Spinal cord (tissue), 10 donors: ENCODE results near the gene OFD1. TPM values are rescaled to one million over a fixed set of nuclear protein-coding genes. Genes with fewer than 3 reads are reported as not detected.
A peak's percentile ranks its signal among the peaks of the same experiment; 100 is the strongest.

Experiments used
- DNase-seq, 6 donors: peaks; one replicate each; pipeline versions ENCODE4 v3.0.0 to v3.0.0-alpha.2; 2013 to 2015; ENCODE audit warnings: low spot score in 6 of 6, low read depth in 4 of 6
- H3K27ac ChIP-seq: one replicate; pipeline ENCODE4 v1.5.1; 2013; ENCODE audit warnings: low read depth, low read length, control low read depth
- H3K27me3 ChIP-seq: one replicate; pipeline ENCODE4 v1.6.1; 2013; ENCODE audit warnings: low read length; ENCODE audit not compliant: control insufficient read depth, insufficient read depth
- H3K36me3 ChIP-seq: one replicate; pipeline ENCODE4 v1.6.1; 2013; ENCODE audit warnings: low read length; ENCODE audit not compliant: control insufficient read depth, insufficient read depth
- H3K4me1 ChIP-seq: one replicate; pipeline ENCODE4 v1.6.1; 2013; ENCODE audit warnings: low read length; ENCODE audit not compliant: control insufficient read depth, insufficient read depth
- H3K4me3 ChIP-seq: one replicate; pipeline ENCODE4 v1.5.1; 2013; ENCODE audit warnings: low read depth, low read length, control low read depth
- H3K9me3 ChIP-seq: one replicate; pipeline ENCODE4 v1.6.1; 2013; ENCODE audit warnings: low read length; ENCODE audit not compliant: control insufficient read depth, insufficient read depth
- WGBS: methylation state at CpG from one replicate; pipeline ENCODE4 v1.1.5; 2013; ENCODE audit warnings: missing lambda C conversion rate; ENCODE audit not compliant: insufficient coverage; 5-methylcytosine and 5-hydroxymethylcytosine counted together
- long read RNA-seq, 4 donors: transcript quantifications; one replicate each; lab custom pipeline, GENCODE V29; 2026
- polyA plus RNA-seq, 2 donors: library from polyadenylated mRNA; unstranded; fragments of 120-200 nt; gene quantifications; one replicate each; pipeline ENCODE4 v1.2.1, GENCODE V29; 2013; ENCODE audit not compliant: insufficient read length in 2 of 2
- total RNA-seq, 2 donors: library from RNA; depleted of rRNA in 1 of 2; stranded (reverse); fragments of 120-200 nt in 1 of 2; fragments of >200 nt in 1 of 2; gene quantifications; one replicate each; pipeline versions ENCODE4 v1.2.3 to v1.2.4, GENCODE V29; 2013 to 2014
- donor health status: healthy.

The OFD1 gene
- total RNA-seq = 10 to 100 TPM; 20.3 to 30.6 TPM
- 10 to 100 TPM; 28.8 to 29.8 TPM for polyA plus RNA-seq
- long read RNA-seq, donor 1, partial matches to known transcripts = 6 of 9 reads
- long read RNA-seq, donor 1, other reads (novel, unspliced or antisense) = 0 of 9 reads
- long read RNA-seq, donor 2, partial matches to known transcripts = 473 of 511 reads
- long read RNA-seq, donor 2, other reads (novel, unspliced or antisense) = 38 of 511 reads
- long read RNA-seq, donor 3 = 0 reads
- long read RNA-seq, donor 4, full-length matches to known transcripts = 8 of 44 reads
- long read RNA-seq, donor 4, partial matches to known transcripts = 36 of 44 reads
- long read RNA-seq, donor 4, other reads (novel, unspliced or antisense) = 0 of 44 reads

- H3K9me3 ChIP-seq = no peaks in the 10 kb centered on the region
- DNase-seq = peak; percentile 73 to 98 (median 92)
- H3K36me3 ChIP-seq = peaks cover 3% of the 10 kb centered on the region
- peak within 1 kb of the TSS; percentile 87 for H3K27ac ChIP-seq
- peaks cover 7% of the 10 kb centered on the region for H3K27me3 ChIP-seq
- peak within 1 kb of the TSS; percentile 93 for H3K4me3 ChIP-seq
- peaks cover 10% of the 10 kb centered on the region for H3K4me1 ChIP-seq
- under 1% methylated on average over 75 of the region's 75 CpGs for WGBS
Observed at GRCh38 chrX:13734278-13735172, at the start of gene OFD1, which contains the start of gene TRAPPC2. TSS of gene OFD1 (plus strand) at chrX:13734748. CDS start at chrX:13735072, 324 bp downstream. TSS of gene TRAPPC2 (minus strand) at chrX:13734620. CDS start at chrX:13719963, 14,657 bp downstream.

GRCh38 chrX:13685126-13685763 lies 49.3 kb upstream of the OFD1 start:
- 50% methylated on average over 1 of the region's 3 CpGs for WGBS
- Histone ChIP-seq H3K27ac (no peak overlapping the region), H3K9me3 (no peaks in the 10 kb centered on the region), H3K36me3 (no peaks in the 10 kb centered on the region), H3K4me1 (peaks cover 2% of the 10 kb centered on the region), H3K27me3 (peaks cover 37% of the 10 kb centered on the region), H3K4me3 (no peak overlapping the region)
- no peak for DNase-seq

- Histone ChIP-seq H3K27me3 (peaks cover 39% of the 10 kb centered on the region), H3K27ac (no peak overlapping the region), H3K4me3 (no peak overlapping the region), H3K9me3 (no peaks in the 10 kb centered on the region), H3K36me3 (no peaks in the 10 kb centered on the region), H3K4me1 (peaks cover 2% of the 10 kb centered on the region)
- no CpG with 5 or more reads among the region's 1 CpG for WGBS
- DNase-seq = no peak
Observed at GRCh38 chrX:13687203-13687602, 47.3 kb upstream of the OFD1 start.

- no peak overlapping the region for H3K27ac ChIP-seq
- peak in 1 of 6 donors; percentile 12 for DNase-seq
- peaks cover 6% of the 10 kb centered on the region for H3K4me1 ChIP-seq
- H3K9me3 ChIP-seq = no peaks in the 10 kb centered on the region
- peak overlapping the region; percentile 76 for H3K4me3 ChIP-seq
- peaks cover 47% of the 10 kb centered on the region for H3K27me3 ChIP-seq
- WGBS = 9% methylated on average over 11 of the region's 13 CpGs
- H3K36me3 ChIP-seq = no peaks in the 10 kb centered on the region
Observed at GRCh38 chrX:13688384-13688957, 46.1 kb upstream of the OFD1 start.

GRCh38 chrX:13688958-13689740 lies 45.4 kb upstream of the OFD1 start, which contains the start of gene RAB9A:
TSS of gene RAB9A (plus strand) at chrX:13689128. CDS start at chrX:13708747, 19,619 bp downstream.
- peak within 1 kb of the TSS; percentile 76 for H3K4me3 ChIP-seq
- H3K27me3 ChIP-seq = peaks cover 48% of the 10 kb centered on the region
- DNase-seq = peak in 4 of 6 donors; percentile 50 to 91 (median 72)
- H3K36me3 ChIP-seq = no peaks in the 10 kb centered on the region
- no peaks in the 10 kb centered on the region for H3K9me3 ChIP-seq
- peaks cover 6% of the 10 kb centered on the region for H3K4me1 ChIP-seq
- H3K27ac ChIP-seq = peak within 1 kb of the TSS; percentile 87
- WGBS = 0% methylated on average over 59 of the region's 68 CpGs

- H3K27ac ChIP-seq = peak overlapping the region; percentile 87
- peaks cover 10% of the 10 kb centered on the region for H3K4me1 ChIP-seq
- peak in 1 of 6 donors; percentile 28 for DNase-seq
- no peaks in the 10 kb centered on the region for H3K36me3 ChIP-seq
- peaks cover 48% of the 10 kb centered on the region for H3K27me3 ChIP-seq
- H3K4me3 ChIP-seq = peak overlapping the region; percentile 76
- no peaks in the 10 kb centered on the region for H3K9me3 ChIP-seq
- 4% methylated on average over 11 of the region's 16 CpGs for WGBS
Observed at GRCh38 chrX:13689741-13690211, 44.8 kb upstream of the OFD1 start.

GRCh38 chrX:13690836-13691235 lies 43.7 kb upstream of the OFD1 start:
- peaks cover 50% of the 10 kb centered on the region for H3K27me3 ChIP-seq
- H3K9me3 ChIP-seq = no peaks in the 10 kb centered on the region
- no peak overlapping the region for H3K27ac ChIP-seq
- DNase-seq = no peak
- 65% methylated on average over 2 of the region's 3 CpGs for whole genome bisulfite sequencing
- H3K36me3 ChIP-seq = no peaks in the 10 kb centered on the region
- H3K4me1 ChIP-seq = peaks cover 13% of the 10 kb centered on the region
- H3K4me3 ChIP-seq = peak overlapping the region; percentile 76

GRCh38 chrX:13691841-13692371 lies 42.6 kb upstream of the OFD1 start:
- H3K27ac ChIP-seq = no peak overlapping the region
- peaks cover 13% of the 10 kb centered on the region for H3K4me1 ChIP-seq

More at GRCh38 chrX:13691841-13692371, 42.6 kb upstream of the OFD1 start:
- Histone ChIP-seq H3K4me3 (no peak overlapping the region), H3K9me3 (no peaks in the 10 kb centered on the region), H3K27me3 (peaks cover 53% of the 10 kb centered on the region), H3K36me3 (no peaks in the 10 kb centered on the region)
- DNase-seq = no peak
- 100% methylated on average over 1 of the region's 7 CpGs for WGBS
